Endometrial microvascular endothelial cells (primary cell): ENCODE measurements around the gene CDK5RAP2. TPM values are rescaled to one million over a fixed set of nuclear protein-coding genes. Genes with fewer than 3 reads are reported as not detected.
"Not testable (repeated sequence)": the region's sequence is repeated elsewhere in the genome, so short reads cannot be mapped to it uniquely, and the experiment has no call there.

Experiments
- in situ Hi-C: cut with HindIII; loops from 2 replicates; pipeline ENCODE4 v1.10.0; 2017; ENCODE audit warnings: low sequenced_read_pairs, low pct_unique_long_range_greater_than_20kb; ENCODE audit errors: inconsistent ontology term
- total RNA-seq: library from RNA; depleted of rRNA; stranded (reverse); fragments of >200 nt; gene quantifications from one replicate; pipeline ENCODE4 v1.2.3, GENCODE V29; 2015; ENCODE audit errors: inconsistent ontology term

Gene CDK5RAP2
- total RNA-seq, 1 donor from 2014 or later, result 25.4 TPM

- in situ Hi-C loops, result no loop called here
These were observed 97.4 kb downstream of the CDK5RAP2 start for GRCh38 chr9:120482424-120483186.

DNA sequence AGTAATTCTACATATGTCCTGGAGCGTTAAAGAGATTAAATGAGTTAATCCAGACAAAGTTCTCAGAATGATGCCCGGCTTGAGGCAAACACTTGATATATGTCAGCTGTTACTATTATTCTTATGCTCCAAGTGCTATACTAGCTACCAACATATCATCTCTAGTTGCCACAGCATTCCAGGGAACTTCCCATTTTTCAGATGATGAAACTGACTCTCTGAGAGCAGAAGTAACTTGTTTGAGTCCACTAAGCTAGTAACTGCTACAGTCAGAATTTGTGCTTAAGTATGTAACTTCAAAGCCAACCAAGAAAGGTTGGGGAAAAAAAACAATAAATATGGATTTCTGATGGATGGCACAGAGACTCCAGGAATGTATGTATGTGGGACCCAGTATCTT lies 98.1 kb downstream of the CDK5RAP2 start:
- in situ Hi-C loops, result no loop called here

DNA sequence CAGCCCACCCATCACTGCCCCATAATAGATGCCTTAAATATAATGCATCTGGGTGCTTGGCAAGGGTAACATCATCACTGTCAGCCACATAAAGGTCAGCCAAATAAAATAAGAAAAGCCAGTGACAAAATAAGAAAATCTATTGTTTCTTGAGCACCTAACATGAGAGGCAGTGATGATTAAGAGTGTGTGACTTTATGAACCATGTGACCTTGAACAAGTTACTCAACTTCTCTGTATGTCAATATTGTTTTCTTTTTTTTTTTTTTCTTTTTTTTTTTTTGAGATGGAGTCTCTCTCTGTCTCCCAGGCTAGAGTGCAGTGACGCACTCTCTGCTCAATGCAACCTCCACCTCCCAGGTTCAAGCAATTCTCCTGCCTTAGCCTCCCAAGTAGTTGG lies 98.7 kb downstream of the CDK5RAP2 start:
- in situ Hi-C loops, result no loop called here

DNA sequence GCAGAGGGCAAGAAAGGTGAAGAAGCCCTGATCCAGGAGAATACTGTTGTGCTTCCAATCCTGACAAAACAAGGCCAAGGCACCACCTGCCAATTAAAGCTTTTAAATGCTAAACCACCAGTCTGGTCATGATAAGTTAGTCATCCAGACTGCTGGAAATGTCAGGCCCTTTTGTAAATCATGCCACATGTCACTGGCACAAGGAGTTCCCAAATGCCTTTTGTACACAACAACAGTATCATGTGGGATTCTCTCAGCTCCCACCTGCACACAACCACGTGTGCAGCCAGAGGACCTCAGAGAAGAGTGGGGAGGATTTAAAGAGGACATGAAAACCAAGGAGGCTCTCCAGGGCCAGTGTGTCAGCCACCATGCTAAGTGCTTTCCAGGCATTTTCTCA lies 99.3 kb downstream of the CDK5RAP2 start:
- in situ Hi-C loops, result no loop called here

DNA sequence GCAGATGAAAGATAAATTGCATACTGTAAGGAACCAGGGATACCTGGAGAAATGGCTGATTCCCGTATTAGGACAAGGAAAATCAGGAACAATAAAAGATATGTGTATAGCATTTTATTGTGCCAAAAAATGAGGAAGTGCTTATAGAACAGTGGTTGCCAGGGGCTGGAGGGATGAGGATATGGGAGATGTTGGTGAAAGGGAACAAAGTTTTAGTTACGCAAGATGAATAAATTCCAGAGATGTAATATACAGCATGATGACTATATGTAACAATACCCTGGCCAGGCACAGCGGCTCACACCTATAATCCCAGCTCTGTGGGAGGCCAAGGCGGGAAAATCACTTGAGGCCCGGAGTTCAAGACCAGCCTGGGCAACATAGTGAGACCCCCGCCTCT lies 101.8 kb downstream of the CDK5RAP2 start:
- in situ Hi-C loops, result no loop called here

- in situ Hi-C loops, result no loop called here
These were observed 102.4 kb downstream of the CDK5RAP2 start for GRCh38 chr9:120477534-120478001.

DNA sequence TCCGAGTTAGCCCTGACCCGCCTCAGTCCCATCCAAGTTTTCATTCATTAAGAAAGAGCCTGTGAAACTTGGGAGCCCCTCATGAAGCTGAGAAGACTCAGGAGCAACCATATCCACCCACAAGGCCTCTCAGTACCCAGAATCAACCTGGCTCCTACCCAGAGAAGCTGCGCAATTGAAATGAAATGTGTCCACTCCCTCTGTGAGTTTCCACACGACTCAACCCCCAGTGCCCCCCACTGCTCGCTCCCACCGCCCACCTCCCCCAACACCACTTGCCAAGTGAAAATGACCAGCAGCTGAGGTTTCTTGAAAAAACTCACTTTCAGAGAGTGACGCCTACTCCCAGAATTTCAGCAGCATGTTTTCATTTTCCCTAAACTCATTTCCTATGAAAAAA lies 104.6 kb downstream of the CDK5RAP2 start:
- in situ Hi-C loops, result no loop called here

GRCh38 chr9:120474591-120475243 lies 105.2 kb downstream of the CDK5RAP2 start:
- in situ Hi-C loops, result no loop called here

GRCh38 chr9:120473608-120474007 lies 106.4 kb downstream of the CDK5RAP2 start:
- in situ Hi-C loops, result no loop called here

GRCh38 chr9:120465685-120466407 lies 114.1 kb downstream of the CDK5RAP2 start:
- in situ Hi-C loops, result no loop called here

DNA sequence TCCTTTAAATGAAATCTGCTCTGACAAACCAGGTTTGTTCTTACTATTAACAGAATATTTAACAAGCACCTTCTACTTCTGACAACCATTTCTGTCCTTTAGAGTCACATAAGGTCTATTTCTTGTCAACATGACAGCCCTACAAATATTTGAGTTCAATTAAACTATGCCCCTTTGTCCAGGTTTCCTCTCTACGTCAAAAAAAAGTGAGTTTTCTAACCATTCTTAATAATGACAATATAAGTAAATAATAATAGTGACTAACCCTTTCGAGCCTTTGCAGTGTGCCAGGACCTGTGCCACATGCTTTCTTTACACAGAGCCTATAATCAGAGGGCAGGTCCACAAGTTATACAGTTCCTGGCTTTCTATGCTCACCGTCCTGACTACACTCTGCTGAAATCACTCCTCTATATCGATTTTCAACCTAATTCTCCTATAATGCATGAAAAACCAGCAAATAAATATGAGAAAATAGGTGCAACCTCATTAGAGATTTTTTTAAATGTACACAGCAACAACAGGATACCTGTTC lies 115.0 kb downstream of the CDK5RAP2 start:
- in situ Hi-C loops, result no loop called here

DNA sequence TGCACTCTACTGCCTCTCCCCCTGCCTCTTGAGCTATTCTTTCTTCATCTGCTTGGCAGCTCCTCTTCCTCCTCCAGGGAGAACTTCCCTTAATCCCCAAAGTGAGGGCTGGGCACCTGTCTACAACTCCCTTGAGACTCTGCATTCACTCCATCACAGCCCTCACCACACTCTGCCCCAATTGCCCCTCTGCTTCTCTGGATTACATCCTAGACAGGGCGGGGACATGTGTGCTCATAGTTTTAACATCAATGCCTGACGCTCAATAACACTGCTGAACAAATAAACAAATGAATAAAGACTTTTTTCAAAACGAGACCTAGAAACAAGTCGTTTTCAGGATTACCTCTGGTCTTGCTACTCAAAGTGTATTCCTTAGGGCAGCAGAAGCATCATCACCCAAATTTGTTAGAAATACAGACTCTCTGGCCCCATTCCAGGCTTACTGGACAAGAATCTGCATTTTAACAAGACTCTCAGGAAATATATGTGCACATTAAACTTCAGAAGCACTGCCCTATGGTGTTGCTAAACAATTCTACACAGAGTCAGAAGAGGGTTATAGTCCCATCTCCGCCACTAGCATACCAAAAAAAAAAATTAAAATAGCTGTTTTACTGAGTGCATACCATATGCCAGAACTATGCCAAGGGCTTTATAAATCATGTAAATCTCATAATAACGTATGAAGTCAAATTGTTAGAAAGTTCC lies 115.6 kb downstream of the CDK5RAP2 start:
- in situ Hi-C loops, result no loop called here

DNA sequence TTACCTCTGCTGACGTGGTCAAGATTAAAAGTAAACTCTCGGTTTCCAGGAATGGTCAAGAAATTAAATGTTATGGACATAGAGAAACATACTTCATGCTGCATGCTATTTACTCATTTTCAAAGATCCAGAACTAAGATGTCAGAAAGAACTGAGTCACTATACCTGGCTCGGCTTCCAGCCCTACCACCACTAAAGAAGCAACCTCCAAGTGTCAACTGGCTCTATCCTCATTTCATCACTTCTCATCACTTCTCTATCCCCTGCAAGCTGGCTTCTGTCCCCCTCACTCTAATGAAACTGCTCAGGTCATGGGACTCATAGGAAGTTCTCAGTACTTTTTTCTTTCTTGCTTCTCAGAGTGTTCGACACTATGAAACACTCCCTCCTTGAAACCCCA lies 116.2 kb downstream of the CDK5RAP2 start:
- in situ Hi-C loops, result no loop called here

DNA sequence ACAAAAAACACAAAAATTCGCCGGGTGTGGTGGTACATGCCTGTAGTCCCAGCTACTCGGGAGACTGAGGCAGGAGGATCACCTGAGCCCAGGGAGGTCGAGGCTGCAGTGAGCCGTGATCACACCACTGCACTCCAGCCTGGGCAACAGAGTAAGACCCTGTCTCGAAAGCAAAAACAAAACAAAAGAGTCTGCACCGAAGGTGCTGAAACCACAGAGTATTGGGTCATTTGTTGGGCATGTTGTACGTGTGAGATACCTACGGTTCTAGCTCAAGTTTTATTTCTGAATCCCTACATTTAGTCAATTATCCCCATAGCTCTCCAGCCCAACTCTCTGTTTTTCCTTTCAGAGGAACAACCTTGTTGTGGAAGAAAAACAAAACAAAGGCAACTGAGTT lies 118.3 kb downstream of the CDK5RAP2 start:
- in situ Hi-C loops, result not testable (repeated sequence)

- in situ Hi-C loops, result no loop called here
These were observed 123.7 kb downstream of the CDK5RAP2 start for GRCh38 chr9:120456218-120456617.

- in situ Hi-C loops, result no loop called here
These were observed 125.5 kb downstream of the CDK5RAP2 start for GRCh38 chr9:120454467-120454866.

- in situ Hi-C loops, result no loop called here
These were observed 126.2 kb downstream of the CDK5RAP2 start for GRCh38 chr9:120453792-120454191.

GRCh38 chr9:120452631-120453030 lies 127.3 kb downstream of the CDK5RAP2 start:
- in situ Hi-C loops, result no loop called here

- in situ Hi-C loops, result no loop called here
These were observed 129.1 kb downstream of the CDK5RAP2 start for GRCh38 chr9:120450916-120451315.
